Skin of body (tissue), 2 donors: Measurements from ENCODE around the gene PRRT4. TPM values are rescaled to one million over a fixed set of nuclear protein-coding genes. Genes with fewer than 3 reads are reported as not detected.

ENCODE experiments used
- DNase-seq: peaks from one replicate; lab custom pipeline; 2025; lab: John Stamatoyannopoulos, UW
- total RNA-seq: library from RNA; depleted of rRNA; stranded (reverse); fragments of >200 nt; gene quantifications from one replicate; pipeline ENCODE4 v1.2.3, GENCODE V29; 2014

PRRT4 gene
- total RNA-seq, 1 donor from 2014 or later: 4.1 TPM

DNA sequence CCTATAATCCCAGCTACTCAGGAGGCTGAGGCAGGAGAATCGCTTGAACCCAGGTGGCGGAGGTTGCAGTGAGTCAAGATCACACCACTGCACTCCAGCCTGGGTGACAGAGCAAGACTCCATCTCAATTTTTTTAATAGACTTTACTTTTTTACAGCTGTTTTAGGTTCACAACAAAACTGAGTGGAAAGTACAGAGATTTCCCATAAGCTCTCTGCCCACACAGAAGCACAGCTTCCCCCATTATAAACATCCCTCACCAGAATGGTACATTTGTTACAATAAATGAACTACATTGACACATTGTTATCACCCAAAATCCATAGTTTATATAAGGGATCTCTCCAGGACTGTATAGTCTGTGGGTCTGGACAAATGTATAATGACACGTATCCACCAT is 14.6 kb upstream of the PRRT4 start:
- DNase-seq: no peak

DNA sequence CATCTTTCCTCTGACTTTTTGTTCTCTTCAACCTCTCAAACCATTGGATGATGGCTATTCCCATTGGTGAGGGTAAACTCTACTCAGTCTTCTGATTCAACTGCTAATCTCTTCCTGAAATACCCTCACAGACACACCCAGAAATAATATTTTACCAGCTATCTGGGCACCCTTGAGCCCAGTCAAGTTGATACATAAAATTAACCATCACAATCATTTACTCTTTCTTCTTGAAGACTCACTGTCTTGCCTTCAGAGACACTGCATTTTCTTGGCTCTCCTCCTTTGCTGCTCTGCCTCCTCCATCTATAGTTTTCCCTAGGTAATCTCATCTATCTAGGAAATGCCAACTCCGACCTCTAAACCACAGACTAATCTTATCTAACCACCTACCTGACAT is 12.6 kb upstream of the PRRT4 start:
- DNase-seq: no peak

- no peak for DNase-seq
These were observed 12.1 kb upstream of the PRRT4 start for GRCh38 chr7:128373606-128374005.

- DNase-seq: no peak
These were observed 9.0 kb upstream of the PRRT4 start for GRCh38 chr7:128370491-128370890.

- no peak for DNase-seq
These were observed 5.5 kb upstream of the PRRT4 start for GRCh38 chr7:128366986-128367385.

GRCh38 chr7:128366300-128366699 is 4.8 kb upstream of the PRRT4 start:
- DNase-seq: no peak

- no peak for DNase-seq
These were observed 3.9 kb upstream of the PRRT4 start for GRCh38 chr7:128365432-128365831.

DNA sequence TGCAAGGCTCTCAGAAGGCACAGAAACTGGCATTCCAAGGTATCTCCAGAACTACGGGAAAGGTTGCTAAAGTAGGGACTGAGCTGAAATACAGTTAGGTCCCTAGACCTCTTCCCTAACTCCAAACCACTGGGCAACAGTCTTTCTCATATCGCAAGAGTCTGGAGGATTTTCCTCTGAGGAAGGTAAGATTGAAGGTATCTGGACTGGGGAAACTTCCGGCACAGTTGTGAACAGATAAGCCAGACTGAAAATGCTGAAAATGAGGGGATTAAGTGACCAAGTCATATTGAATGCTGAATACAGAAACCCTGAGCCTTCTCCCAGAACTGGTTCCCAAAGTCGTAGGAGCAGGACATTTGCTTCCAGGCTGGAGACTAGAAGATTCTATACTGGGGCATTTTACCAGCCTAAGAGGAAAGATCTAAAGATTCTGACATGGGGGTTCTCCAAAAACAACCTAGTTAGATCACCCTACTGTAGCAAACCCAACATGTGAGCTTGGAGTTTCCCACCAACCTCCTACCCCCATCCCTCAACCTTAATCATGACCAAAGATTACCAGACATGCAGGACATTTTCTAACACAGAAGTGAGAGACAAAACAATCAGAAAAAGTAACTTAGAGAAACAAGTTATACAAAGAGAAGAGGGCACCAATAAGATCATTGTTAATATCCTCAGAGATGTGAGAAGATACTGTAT is 2.8 kb upstream of the PRRT4 start:
- no peak for DNase-seq

DNA sequence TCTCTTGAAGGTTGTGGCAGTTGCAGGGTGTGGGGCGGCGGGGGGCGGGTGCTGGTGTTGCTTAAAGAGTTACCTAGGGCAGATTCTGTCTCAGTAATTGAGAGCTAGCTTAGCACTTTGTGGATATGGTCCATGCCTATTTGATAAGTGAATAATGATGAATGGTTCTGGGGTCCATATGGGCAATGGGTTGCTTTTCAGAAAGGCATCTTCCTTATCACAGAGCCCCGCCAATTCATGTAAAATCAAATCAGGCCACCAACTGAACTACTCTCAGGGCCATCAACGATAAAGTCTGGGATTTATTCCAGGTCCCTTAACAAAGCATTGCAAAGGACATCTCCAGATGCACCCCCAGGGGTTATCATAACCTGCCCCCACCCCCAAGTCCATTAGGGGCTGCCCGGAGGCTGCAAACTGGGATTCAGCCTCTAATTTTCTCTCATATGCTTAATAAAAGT is 1.8 kb upstream of the PRRT4 start:
- DNase-seq: no peak

- no peak for DNase-seq
These were observed 1.2 kb upstream of the PRRT4 start for GRCh38 chr7:128362670-128363069.

GRCh38 chr7:128360359-128360678 is 1.2 kb downstream of the PRRT4 start:
- no peak for DNase-seq

DNA sequence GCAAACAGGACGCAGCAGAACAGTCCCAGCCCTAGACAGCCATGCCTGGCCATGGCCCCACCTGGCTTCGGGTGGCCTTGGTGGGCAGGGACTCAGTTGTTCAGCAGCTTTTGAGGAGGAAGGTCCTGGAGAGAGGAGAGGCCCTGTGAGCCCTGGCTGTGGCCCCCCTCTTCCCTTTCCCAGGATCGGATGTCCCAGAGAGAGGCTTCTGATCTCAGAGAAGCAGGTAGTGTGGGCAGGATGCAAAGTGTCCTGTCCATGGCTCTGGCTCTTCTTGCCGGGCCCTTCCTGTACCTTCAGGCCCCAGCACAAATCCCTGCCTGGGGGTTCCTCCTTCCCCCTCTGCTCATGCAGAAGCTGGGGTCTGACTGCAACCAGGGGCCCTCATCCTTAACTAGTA is 1.6 kb downstream of the PRRT4 start:
- DNase-seq: no peak

- no peak for DNase-seq
These were observed 2.2 kb downstream of the PRRT4 start for GRCh38 chr7:128359336-128359735.

DNA sequence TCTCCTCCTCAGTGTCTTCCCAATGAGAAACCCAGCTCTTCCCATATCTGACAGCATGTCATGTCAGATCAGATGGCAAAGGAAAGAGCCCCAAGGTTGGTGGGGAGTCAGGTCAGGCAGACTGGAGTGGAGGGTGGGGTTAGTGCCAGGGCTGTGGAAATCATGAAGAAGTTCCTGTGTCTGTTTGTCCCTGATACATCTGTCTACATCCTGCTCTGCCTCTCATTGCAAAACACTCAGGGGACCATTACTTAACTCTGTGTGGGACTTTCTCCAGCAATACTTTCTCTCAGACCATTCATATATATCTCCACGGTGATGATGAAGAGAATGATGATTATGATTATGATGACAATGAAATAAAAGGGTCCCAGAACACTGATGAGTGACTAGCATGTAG is 3.3 kb downstream of the PRRT4 start:
- DNase-seq: no peak

- DNase-seq: no peak
These were observed 4.3 kb downstream of the PRRT4 start for GRCh38 chr7:128357217-128357613.

GRCh38 chr7:128356546-128357216 is 4.8 kb downstream of the PRRT4 start:
- DNase-seq: no peak

GRCh38 chr7:128353610-128354009 is 7.9 kb downstream of the PRRT4 start:
- DNase-seq: no peak

GRCh38 chr7:128353189-128353588 is 8.3 kb downstream of the PRRT4 start:
- DNase-seq: no peak

DNA sequence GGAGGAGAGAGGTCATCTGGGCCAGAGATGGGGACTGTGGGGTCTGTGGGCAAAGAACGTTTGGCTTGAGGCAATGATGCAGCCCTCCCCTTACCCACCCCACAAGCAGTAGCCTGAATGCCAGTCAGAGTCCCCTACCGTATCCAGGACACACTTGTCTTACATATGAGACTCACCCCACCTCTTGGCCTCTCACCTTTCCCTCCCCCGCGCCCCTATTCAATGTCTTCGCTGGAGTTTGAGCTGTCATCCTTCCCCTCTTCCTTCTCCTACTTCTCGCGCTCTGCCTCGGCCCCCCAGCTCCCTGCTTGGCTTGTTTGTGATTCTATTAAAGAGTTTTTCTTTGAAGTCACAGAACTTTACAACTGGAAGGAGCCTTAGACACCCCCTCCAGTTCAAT is 8.9 kb downstream of the PRRT4 start:
- DNase-seq: no peak

GRCh38 chr7:128352153-128352537 is 9.3 kb downstream of the PRRT4 start:
- no peak for DNase-seq

GRCh38 chr7:128351296-128352152 is 10.0 kb downstream of the PRRT4 start:
- no peak for DNase-seq

DNA sequence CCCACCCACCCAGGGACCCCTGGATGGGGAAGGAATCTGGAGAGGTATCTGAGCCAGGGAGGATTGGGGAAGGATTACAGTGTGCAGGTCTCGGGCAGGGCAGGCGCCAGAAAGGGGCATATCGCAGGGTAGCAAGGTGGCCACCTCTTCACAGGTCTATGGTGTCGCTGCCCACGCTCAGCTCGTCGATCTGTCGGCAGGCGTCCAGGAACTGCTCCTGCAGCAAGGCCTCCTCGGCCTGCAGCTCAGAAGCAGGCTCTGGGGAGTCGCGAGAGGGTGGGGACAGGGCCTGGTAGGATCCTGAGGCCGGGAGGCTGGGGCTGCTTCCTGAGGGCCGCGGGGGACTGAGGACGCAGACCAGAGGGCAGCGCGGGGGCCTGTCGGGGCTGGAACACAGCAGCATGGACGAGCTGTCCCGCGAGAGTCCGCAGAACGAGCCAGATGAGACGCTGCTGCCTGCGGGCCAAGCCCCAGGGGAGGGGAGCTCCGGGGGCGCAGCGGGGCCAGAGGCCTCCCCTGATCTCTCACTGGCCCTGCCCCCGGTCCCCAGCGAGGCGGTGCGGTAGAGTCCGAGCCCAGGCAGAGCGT is 10.7 kb downstream of the PRRT4 start:
- DNase-seq: no peak
